Heart right ventricle (tissue), 12 donors: ENCODE measurements around the gene PRAMEF7. TPM values are rescaled to one million over a fixed set of nuclear protein-coding genes. Genes with fewer than 3 reads are reported as not detected.

Source experiments
- polyA plus RNA-seq, 2 donors: library from polyadenylated mRNA; stranded (reverse); fragments of 200-250 nt; gene quantifications; one replicate each; pipeline ENCODE4 v1.2.3, GENCODE V29; 2013
- total RNA-seq, 10 donors: library from RNA; stranded (reverse); fragmentation: NEBNext Ultra II Directional in 3 of 10; extraction: Animal tissue kit (Norgen Biotek cat#: 25700) in 3 of 10; gene quantifications; one replicate each; pipeline versions ENCODE4 v1.2.1 to v1.2.4, GENCODE V29; 2021 to 2023
- donor health status: ischemic (EF 13 %, LVEDD 7.1; RV severe dilation, severe dysfunction).
- donor health status: healthy with polysubstance abuse.
- donor health status: DM: no; HTN: yes; CAD: no.
- donor health status: DM: no; HTN: no; CAD: no.
- donor health status: ischemic (EF 25% LVEDD 6.9; RV normal size, moderate dysfunction).
- donor health status: ischemic (EF 25% LVEDD 5.7; RV mildly dilated, moderate dysfunction).
- donor health status: healthy.
- donor health status: nonischemic (EF 11% LVEDD 7.7; RV severe dilation, severe dysfunction).
- donor health status: DM: yes; HTN: yes; CAD: no.
- donor health status: PGD.
- donor health status: ischemic (EF 29% LVEDD 5.4; RV normal size, mild dysfunction).
- donor health status: nonischemic (EF 23%, LVEDD 6.1; RV moderate dilation, normal function).

PRAMEF7 gene
- total and polyA plus RNA-seq, 12 donors = not detected

Other genes with a start within 250 kb of the PRAMEF7 start
- not detected for gene AADACL3, start 200.5 kb upstream of the PRAMEF7 start, total RNA-seq
- gene AADACL3, start 200.5 kb upstream of the PRAMEF7 start, polyA plus RNA-seq = not detected
- not detected for gene CFAP107, start 170.4 kb upstream of the PRAMEF7 start, total RNA-seq
- not detected for gene CFAP107, start 170.4 kb upstream of the PRAMEF7 start, polyA plus RNA-seq
- not detected for gene PRAMEF12, start 142.9 kb upstream of the PRAMEF7 start, total RNA-seq
- gene PRAMEF12, start 142.9 kb upstream of the PRAMEF7 start, polyA plus RNA-seq = not detected
- not detected for gene PRAMEF1, start 125.2 kb upstream of the PRAMEF7 start, total RNA-seq
- not detected for gene PRAMEF1, start 125.2 kb upstream of the PRAMEF7 start, polyA plus RNA-seq
- gene PRAMEF11, start 85.2 kb upstream of the PRAMEF7 start, total RNA-seq = not detected
- not detected for gene PRAMEF11, start 85.2 kb upstream of the PRAMEF7 start, polyA plus RNA-seq
- gene HNRNPCL1, start 67.9 kb upstream of the PRAMEF7 start, total RNA-seq = not detected
- not detected for gene HNRNPCL1, start 67.9 kb upstream of the PRAMEF7 start, polyA plus RNA-seq
- gene PRAMEF2, start 59.5 kb upstream of the PRAMEF7 start, total RNA-seq = not detected
- gene PRAMEF2, start 59.5 kb upstream of the PRAMEF7 start, polyA plus RNA-seq = not detected
- gene PRAMEF4, start 30.4 kb upstream of the PRAMEF7 start, total RNA-seq = not detected
- not detected for gene PRAMEF4, start 30.4 kb upstream of the PRAMEF7 start, polyA plus RNA-seq
- gene PRAMEF10, start 18.3 kb upstream of the PRAMEF7 start, total RNA-seq = not detected
- not detected for gene PRAMEF10, start 18.3 kb upstream of the PRAMEF7 start, polyA plus RNA-seq
- gene PRAMEF6, start 31.0 kb downstream of the PRAMEF7 start, total RNA-seq = not detected
- gene PRAMEF6, start 31.0 kb downstream of the PRAMEF7 start, polyA plus RNA-seq = not detected
- gene PRAMEF27, start 140.0 kb downstream of the PRAMEF7 start, total RNA-seq = not detected
- gene PRAMEF27, start 140.0 kb downstream of the PRAMEF7 start, polyA plus RNA-seq = not detected
- gene HNRNPCL3, start 144.2 kb downstream of the PRAMEF7 start, total RNA-seq = not detected
- gene HNRNPCL3, start 144.2 kb downstream of the PRAMEF7 start, polyA plus RNA-seq = not detected
- gene PRAMEF25, start 154.2 kb downstream of the PRAMEF7 start, total RNA-seq = not detected
- not detected for gene PRAMEF25, start 154.2 kb downstream of the PRAMEF7 start, polyA plus RNA-seq
- not detected for gene HNRNPCL2, start 200.2 kb downstream of the PRAMEF7 start, total RNA-seq
- not detected for gene HNRNPCL2, start 200.2 kb downstream of the PRAMEF7 start, polyA plus RNA-seq
- gene PRAMEF26, start 239.4 kb downstream of the PRAMEF7 start, total RNA-seq = not detected
- gene PRAMEF26, start 239.4 kb downstream of the PRAMEF7 start, polyA plus RNA-seq = not detected
- gene HNRNPCL4, start 249.0 kb downstream of the PRAMEF7 start, total RNA-seq = not detected
- gene HNRNPCL4, start 249.0 kb downstream of the PRAMEF7 start, polyA plus RNA-seq = not detected